PC-3 (cell line): ENCODE results near the gene PRLR. TPM values are rescaled to one million over a fixed set of nuclear protein-coding genes. Genes with fewer than 3 reads are reported as not detected.
A peak's percentile ranks its signal among the peaks of the same experiment; 100 is the strongest.

ENCODE experiments used
- ATAC-seq: fragments of 200-7000 bp; cut with Tn5 transposase; 2 replicates; pipeline ENCODE4 v1.9.1; 2020; ENCODE audit warnings: mild to moderate bottlenecking, moderate library complexity
- BruUV-seq: library from RNA; stranded (reverse); fragments of 400-500 nt; replicated peaks from 2 replicates; lab custom pipeline; 2021; lab: Mats Ljungman, UMichigan
- CTCF ChIA-PET: fragments of 300-600 bp; sonication (Branson Sonifier 250); formaldehyde crosslinking; loops from one replicate; lab custom pipeline; 2022; ENCODE audit warnings: antibody characterized with exemption; lab: Charles Lee
- POLR2A ChIA-PET: fragments of 300-600 bp; sonication (Branson Sonifier 250); formaldehyde crosslinking; loops from one replicate; lab custom pipeline; 2022; ENCODE audit warnings: antibody characterized with exemption; ENCODE audit not compliant: unreplicated experiment; lab: Charles Lee
- DNase-seq: peaks from one replicate; pipeline ENCODE4 v3.0.0-alpha.2; 2015
- H2AFZ ChIP-seq: fragments of 300-600 bp; sonication (generic); 2 replicates; pipeline ENCODE4 v1.6.0; 2016; ENCODE audit warnings: antibody characterized with exemption, low read length
- H3F3A ChIP-seq: fragments of 300-600 bp; sonication (generic); one replicate; pipeline ENCODE4 v1.6.0; 2017; ENCODE audit warnings: antibody characterized with exemption, low read length, control low read depth, mild to moderate bottlenecking; ENCODE audit not compliant: unreplicated experiment
- H3K27ac ChIP-seq: fragments of 300-600 bp; sonication (generic); 2 replicates; pipeline ENCODE4 v1.5.1; 2016; ENCODE audit warnings: mild to moderate bottlenecking, low read length
- H3K27me3 ChIP-seq: fragments of 300-600 bp; sonication (generic); 2 replicates; pipeline ENCODE4 v1.6.1; 2016; ENCODE audit warnings: low read length, mixed read lengths
- H3K36me3 ChIP-seq: fragments of 300-600 bp; sonication (generic); 2 replicates; pipeline ENCODE4 v1.6.1; 2016; ENCODE audit warnings: low read depth, mixed run types, low read length, mixed read lengths
- H3K4me1 ChIP-seq: fragments of 300-600 bp; sonication (generic); 2 replicates; pipeline ENCODE4 v1.5.1; 2016; ENCODE audit warnings: low read length; ENCODE audit not compliant: insufficient read depth
- H3K4me2 ChIP-seq: fragments of 300-600 bp; sonication (generic); 2 replicates; pipeline ENCODE4 v1.6.0; 2016; ENCODE audit warnings: low read length
- H3K4me3 ChIP-seq: fragments of 300-600 bp; sonication (generic); 2 replicates; pipeline ENCODE4 v1.5.1; 2016; ENCODE audit warnings: mild to moderate bottlenecking, low read length, mixed read lengths
- H3K79me2 ChIP-seq: fragments of 300-600 bp; sonication (generic); 2 replicates; pipeline ENCODE4 v1.6.1; 2017; ENCODE audit warnings: low read length, mixed read lengths
- H3K9ac ChIP-seq: fragments of 300-600 bp; sonication (generic); 2 replicates; pipeline ENCODE4 v1.6.0; 2016; ENCODE audit warnings: mild to moderate bottlenecking, low read length
- H3K9me2 ChIP-seq: fragments of 300-600 bp; sonication (generic); replicated peaks from 2 replicates; pipeline ENCODE4 v1.6.1; 2016; ENCODE audit warnings: mixed run types, low read length, mixed read lengths
- H3K9me3 ChIP-seq: fragments of 300-600 bp; sonication (generic); 2 replicates; pipeline ENCODE4 v1.6.1; 2016; ENCODE audit warnings: low read length, mixed read lengths
- H4K20me1 ChIP-seq: fragments of 300-600 bp; sonication (generic); 2 replicates; pipeline ENCODE4 v1.6.1; 2016; ENCODE audit warnings: low read length, mixed read lengths
- CTCF ChIP-seq: fragments of 300-600 bp; sonication (generic); conservative IDR thresholded peaks from 2 replicates; pipeline ENCODE4 v1.5.1; 2017; ENCODE audit warnings: antibody characterized with exemption, low read depth, mild to moderate bottlenecking, low read length
- EZH2 ChIP-seq: fragments of 300-600 bp; sonication (generic); IDR thresholded peaks from one replicate; pipeline ENCODE4 v1.6.1; 2017; ENCODE audit warnings: antibody characterized with exemption, mild to moderate bottlenecking, low read length; ENCODE audit not compliant: unreplicated experiment
- EZH2phosphoT487 ChIP-seq: fragments of 300-600 bp; sonication (generic); IDR thresholded peaks from 2 replicates; pipeline ENCODE4 v1.6.1; 2018; ENCODE audit warnings: mild to moderate bottlenecking, antibody characterized with exemption, low read length, borderline replicate concordance
- intact Hi-C: fragments of 100-400 bp; cut with micrococcal nuclease; formaldehyde crosslinking; loops from 2 replicates; pipeline ENCODE4 v1.9.0; 2023
- total RNA-seq: library from RNA; depleted of rRNA; stranded (reverse); fragments of >200 nt; gene quantifications from 2 replicates; pipeline ENCODE4 v1.2.3, GENCODE V29; 2014

Gene PRLR
- total RNA-seq, 1 experiment from 2014 or later: 0.29 TPM

GRCh38 chr5:35146406-35146805 is 83.9 kb downstream of the PRLR start:
- ChIA-PET CTCF (no interaction called here), POLR2A (no interaction called here)
- TF ChIP-seq EZH2: no peak
- no peak for TF ChIP-seq CTCF
- TF ChIP-seq EZH2phosphoT487: no peak
- H3K4me2 ChIP-seq: peak overlapping the region; percentile 18; the same call in 1 of the 2 replicates
- H4K20me1 ChIP-seq: no peaks in the 10 kb centered on the region
- H3K27ac ChIP-seq: no peak overlapping the region
- H3F3A ChIP-seq: no peaks in the 10 kb centered on the region
- no peaks in the 10 kb centered on the region for H3K9me3 ChIP-seq
- peaks cover 16% of the 10 kb centered on the region for H3K4me1 ChIP-seq
- BruUV-seq: no TSS peak
- H3K27me3 ChIP-seq: peaks cover 7% of the 10 kb centered on the region; the same call in 1 of the 2 replicates
- intact Hi-C loops: no loop called here
- no peak overlapping the region for H2AFZ ChIP-seq
- H3K9me2 ChIP-seq: no peaks in the 10 kb centered on the region
- ATAC-seq: no peak
- H3K9ac ChIP-seq: no peak overlapping the region
- peak; percentile 17 for DNase-seq
- no peaks in the 10 kb centered on the region for H3K36me3 ChIP-seq
- no peaks in the 10 kb centered on the region for H3K79me2 ChIP-seq
- H3K4me3 ChIP-seq: no peak overlapping the region

- Histone ChIP-seq H3K4me1 (peaks cover 16% of the 10 kb centered on the region), H3K4me2 (peak overlapping the region; percentile 18), H3K9ac (no peak overlapping the region), H2AFZ (peak overlapping the region; percentile 41), H3K36me3 (no peaks in the 10 kb centered on the region), H3K9me2 (no peaks in the 10 kb centered on the region), H4K20me1 (no peaks in the 10 kb centered on the region), H3K27ac (no peak overlapping the region), H3K4me3 (no peak overlapping the region), H3F3A (no peaks in the 10 kb centered on the region), H3K79me2 (no peaks in the 10 kb centered on the region), H3K9me3 (no peaks in the 10 kb centered on the region), H3K27me3 (peaks cover 7% of the 10 kb centered on the region; the same call in 1 of the 2 replicates)
- ChIA-PET CTCF (no interaction called here), POLR2A (interaction anchor here (0.5 kb wide), 1 partner anchor 41 kb away, joined by 3 read pairs; no protein-coding TSS in a partner anchor)
- peak; percentile 53 for DNase-seq
- ATAC-seq: 0 out of 2 replicates have a peak, but pooled peaks have one; percentile 20
- no TSS peak for BruUV-seq
- intact Hi-C loops: no loop called here
- TF ChIP-seq EZH2: no peak
- no peak for TF ChIP-seq EZH2phosphoT487
- TF ChIP-seq CTCF: no peak
Observed at GRCh38 chr5:35145691-35146317, 84.5 kb downstream of the PRLR start.

GRCh38 chr5:35145012-35145411 is 85.3 kb downstream of the PRLR start:
- intact Hi-C loops: no loop called here
- H2AFZ ChIP-seq: no peak overlapping the region
- H3K4me2 ChIP-seq: 0 out of 2 replicates have a peak overlapping the region, but pooled peaks have one; percentile 18
- H3K9ac ChIP-seq: no peak overlapping the region
- peaks cover 7% of the 10 kb centered on the region; the same call in 1 of the 2 replicates for H3K27me3 ChIP-seq
- CTCF ChIA-PET: no interaction called here
- H4K20me1 ChIP-seq: no peaks in the 10 kb centered on the region
- H3K9me3 ChIP-seq: no peaks in the 10 kb centered on the region
- peaks cover 16% of the 10 kb centered on the region for H3K4me1 ChIP-seq
- no peak overlapping the region for H3K4me3 ChIP-seq
- TF ChIP-seq EZH2phosphoT487 (no peak), EZH2 (no peak), CTCF (no peak)
- H3K9me2 ChIP-seq: no peaks in the 10 kb centered on the region
- BruUV-seq: no TSS peak
- no peak for ATAC-seq
- H3K36me3 ChIP-seq: no peaks in the 10 kb centered on the region
- no peaks in the 10 kb centered on the region for H3F3A ChIP-seq
- DNase-seq: no peak
- H3K27ac ChIP-seq: no peak overlapping the region
- H3K79me2 ChIP-seq: no peaks in the 10 kb centered on the region
- POLR2A ChIA-PET: no interaction called here
